Peyer's patch (tissue), 4 donors: Measurements from ENCODE around the gene BARHL2. TPM values are rescaled to one million over a fixed set of nuclear protein-coding genes. Genes with fewer than 3 reads are reported as not detected.

Source experiments
- DNase-seq, 3 donors: peaks; one replicate each; pipeline ENCODE4 v3.0.0-alpha.2; 2017 to 2019
- H3K27ac ChIP-seq, 4 donors: fragments of 200-600 bp; sonication (generic); one replicate each; pipeline ENCODE4 v1.5.1; 2016 to 2019
- H3K27me3 ChIP-seq, 2 donors: fragments of 200-600 bp; sonication (generic); one replicate each; pipeline ENCODE4 v1.5.1; 2019
- H3K36me3 ChIP-seq, 3 donors: fragments of 200-600 bp; sonication (generic); one replicate each; pipeline ENCODE4 v1.5.1; 2016 to 2019
- H3K4me1 ChIP-seq, 4 donors: fragments of 200-600 bp; sonication (generic); one replicate each; pipeline ENCODE4 v1.5.1; 2016 to 2019
- H3K4me3 ChIP-seq, 4 donors: fragments of 200-600 bp; sonication (generic); 1 replicate in 3 of 4; 2 replicates in 1 of 4; pipeline ENCODE4 v1.5.1; 2016 to 2019; ENCODE audit warnings: mild to moderate bottlenecking in 1 of 4
- H3K9me3 ChIP-seq, 4 donors: fragments of 200-600 bp; sonication (generic); one replicate each; pipeline ENCODE4 v1.5.1; 2016 to 2019; ENCODE audit warnings: mild to moderate bottlenecking in 1 of 4
- CTCF ChIP-seq, 6 experiments: fragments of 450-650 bp in 4 of 6; fragments of 200-600 bp in 2 of 6; sonication (generic) in 1 of 6; IDR thresholded peaks; one replicate each; pipeline ENCODE4 v1.5.1; 2017 to 2019; ENCODE audit warnings: antibody characterized with exemption in 6 of 6, mild to moderate bottlenecking in 3 of 6, moderate library complexity in 1 of 6
- POLR2A ChIP-seq, 2 donors: fragments of 450-650 bp; IDR thresholded peaks; one replicate each; pipeline ENCODE4 v1.5.1; 2017; ENCODE audit warnings: antibody characterized with exemption in 2 of 2, mild to moderate bottlenecking in 2 of 2, moderate library complexity in 2 of 2
- total RNA-seq, 4 donors: library from RNA; depleted of rRNA; stranded (reverse); fragments of >200 nt; gene quantifications; one replicate each; pipeline ENCODE4 v1.1.0, GENCODE V29; 2016

The BARHL2 gene
- total RNA-seq, 4 donors from 2014 or later: not detected

GRCh38 chr1:90724361-90724760 lies 7.3 kb upstream of the BARHL2 start:
- Histone ChIP-seq H3K9me3 (peaks cover 0 to 9% (median 0%) of the 10 kb centered on the region in 4 donors), H3K4me3 (no peak overlapping the region), H3K27ac (no peak overlapping the region), H3K4me1 (peaks cover 0 to 43% (median 1%) of the 10 kb centered on the region in 4 donors), H3K36me3 (no peaks in the 10 kb centered on the region), H3K27me3 (peaks cover 7 to 75% of the 10 kb centered on the region in 2 donors)
- DNase-seq: no peak
- no peak for TF ChIP-seq POLR2A (IDR thresholded peaks at IDR 0.05)
- TF ChIP-seq CTCF (IDR thresholded peaks at IDR 0.05): no peak

- peaks cover 0 to 13% (median 0%) of the 10 kb centered on the region in 4 donors for H3K9me3 ChIP-seq
- H3K4me1 ChIP-seq: peaks cover 0 to 44% (median 0%) of the 10 kb centered on the region in 4 donors
- peaks cover 7 to 73% of the 10 kb centered on the region in 2 donors for H3K27me3 ChIP-seq
- H3K36me3 ChIP-seq: no peaks in the 10 kb centered on the region
- H3K27ac ChIP-seq: no peak overlapping the region
- peak overlapping the region in 3 of 4 donors; percentile 25 to 43 (median 39) for H3K4me3 ChIP-seq
- DNase-seq: no peak
- TF ChIP-seq CTCF (IDR thresholded peaks at IDR 0.05) (no peak), POLR2A (IDR thresholded peaks at IDR 0.05) (no peak)
Measured at GRCh38 chr1:90723590-90724108, 6.5 kb upstream of the BARHL2 start.

GRCh38 chr1:90722874-90723589 lies 5.9 kb upstream of the BARHL2 start:
- Histone ChIP-seq H3K4me1 (peaks cover 0 to 50% (median 2%) of the 10 kb centered on the region in 4 donors), H3K36me3 (no peaks in the 10 kb centered on the region), H3K27me3 (peaks cover 7 to 73% of the 10 kb centered on the region in 2 donors), H3K9me3 (peaks cover 0 to 15% (median 0%) of the 10 kb centered on the region in 4 donors), H3K27ac (no peak overlapping the region), H3K4me3 (peak overlapping the region in 3 of 4 donors; percentile 25 to 43 (median 39))
- TF ChIP-seq POLR2A (IDR thresholded peaks at IDR 0.05) (no peak), CTCF (IDR thresholded peaks at IDR 0.05) (no peak)
- DNase-seq: no peak

- Histone ChIP-seq H3K4me3 (no peak overlapping the region), H3K27ac (no peak overlapping the region), H3K27me3 (peaks cover 7 to 69% of the 10 kb centered on the region in 2 donors), H3K36me3 (no peaks in the 10 kb centered on the region), H3K4me1 (peaks cover 0 to 56% (median 2%) of the 10 kb centered on the region in 4 donors), H3K9me3 (peaks cover 0 to 11% (median 0%) of the 10 kb centered on the region in 4 donors)
- DNase-seq: peak in 1 of 3 donors; percentile 66
- peak in 5 of 6 experiments; percentile 22 to 58 (median 54) for TF ChIP-seq CTCF (IDR thresholded peaks at IDR 0.05)
- TF ChIP-seq POLR2A (IDR thresholded peaks at IDR 0.05): no peak
Measured at GRCh38 chr1:90721210-90722194, 4.4 kb upstream of the BARHL2 start.

GRCh38 chr1:90720145-90720636 lies 3.1 kb upstream of the BARHL2 start:
- H3K4me3 ChIP-seq: no peak overlapping the region
- H3K4me1 ChIP-seq: peaks cover 0 to 45% (median 2%) of the 10 kb centered on the region in 4 donors
- H3K9me3 ChIP-seq: peaks cover 0 to 11% (median 0%) of the 10 kb centered on the region in 4 donors
- peaks cover 7 to 64% of the 10 kb centered on the region in 2 donors for H3K27me3 ChIP-seq
- no peak for TF ChIP-seq POLR2A (IDR thresholded peaks at IDR 0.05)
- no peaks in the 10 kb centered on the region for H3K36me3 ChIP-seq
- DNase-seq: no peak
- no peak overlapping the region for H3K27ac ChIP-seq
